GM21576 (cell line): ENCODE results near the gene AP1S1.

Experiments
- ATAC-seq: cut with Tn5 transposase; IDR thresholded peaks from one replicate; pipeline ENCODE4 v1.9.1; 2021; ENCODE audit warnings: mild to moderate bottlenecking, moderate library complexity; ENCODE audit not compliant: unreplicated experiment

AP1S1 gene

GRCh38 chr7:101156277-101156676 lies 2.0 kb downstream of the AP1S1 start:
- ATAC-seq, result no peak

- no peak for ATAC-seq
Measured at GRCh38 chr7:101156866-101157589, 2.8 kb downstream of the AP1S1 start.

- ATAC-seq, result no peak
Measured at GRCh38 chr7:101159696-101160674, 5.7 kb downstream of the AP1S1 start.

- no peak for ATAC-seq
Measured at GRCh38 chr7:101160910-101161309, 6.6 kb downstream of the AP1S1 start.

- ATAC-seq, result no peak
Measured at GRCh38 chr7:101161692-101162471, 7.6 kb downstream of the AP1S1 start.

GRCh38 chr7:101162551-101163278 lies 8.4 kb downstream of the AP1S1 start:
- ATAC-seq, result no peak

- ATAC-seq, result no peak
Measured at GRCh38 chr7:101163279-101164070, 9.2 kb downstream of the AP1S1 start.

GRCh38 chr7:101164071-101164840 lies 10.0 kb downstream of the AP1S1 start:
- ATAC-seq, result no peak

- ATAC-seq, result peak; percentile 71
Measured at GRCh38 chr7:101165075-101165957, 11.0 kb downstream of the AP1S1 start, which contains the start of gene VGF. Gene VGF, minus strand, starts transcription at chr7:101165569. Its CDS starts 726 bp downstream, at chr7:101164843.

- no peak for ATAC-seq
Measured at GRCh38 chr7:101165958-101166647, 11.8 kb downstream of the AP1S1 start.

GRCh38 chr7:101166648-101166908 lies 12.3 kb downstream of the AP1S1 start:
- ATAC-seq, result no peak

GRCh38 chr7:101166909-101167644 lies 12.8 kb downstream of the AP1S1 start:
- ATAC-seq, result no peak

- ATAC-seq, result no peak
Measured at GRCh38 chr7:101167645-101168411, 13.6 kb downstream of the AP1S1 start.

- ATAC-seq, result no peak
Measured at GRCh38 chr7:101168412-101169049, 14.3 kb downstream of the AP1S1 start.

- no peak for ATAC-seq
Measured at GRCh38 chr7:101169110-101169837, 15.0 kb downstream of the AP1S1 start.
